Chondrocyte (in vitro differentiated cells): ENCODE results near the gene TSHB. TPM values are rescaled to one million over a fixed set of nuclear protein-coding genes. Genes with fewer than 3 reads are reported as not detected.

Experiments
- DNase-seq: peaks from one replicate; pipeline ENCODE4 v3.0.0; 2021; ENCODE audit warnings: mixed read lengths, low spot score
- H3K27ac Mint-ChIP-seq: one replicate; pipeline ENCODE4 v1.8.0; 2021; ENCODE audit warnings: mild to moderate bottlenecking, moderate library complexity, mixed read lengths; ENCODE audit not compliant: unreplicated experiment
- H3K27me3 Mint-ChIP-seq: 2 replicates; pipeline ENCODE4 v1.8.0; 2021; ENCODE audit warnings: low read depth, mixed read lengths
- H3K36me3 Mint-ChIP-seq: 2 replicates; pipeline ENCODE4 v1.8.0; 2021; ENCODE audit warnings: low read depth, mixed read lengths
- H3K4me1 Mint-ChIP-seq: 2 replicates; pipeline ENCODE4 v1.8.0; 2021; ENCODE audit warnings: low read depth, mild to moderate bottlenecking, mixed read lengths
- H3K4me3 Mint-ChIP-seq: one replicate; pipeline ENCODE4 v1.8.0; 2021; ENCODE audit warnings: mild to moderate bottlenecking, moderate library complexity, mixed read lengths; ENCODE audit not compliant: unreplicated experiment
- H3K9me3 Mint-ChIP-seq: 2 replicates; pipeline ENCODE4 v1.8.0; 2021; ENCODE audit warnings: low read depth, mixed read lengths
- CTCF ChIP-seq: fragments of 200-600 bp; sonication (generic); IDR thresholded peaks from 2 replicates; pipeline ENCODE4 v1.5.0; 2021; ENCODE audit warnings: antibody characterized with exemption, mild to moderate bottlenecking, moderate library complexity
- total RNA-seq: library from RNA; stranded (reverse); gene quantifications from 3 replicates; pipeline ENCODE4 v1.2.1, GENCODE V29; 2021

TSHB gene
- total RNA-seq, 1 donor from 2014 or later = not detected

GRCh38 chr1:115071012-115071664 lies 41.5 kb downstream of the TSHB start:
- no peak overlapping the region for H3K4me3 Mint-ChIP-seq

GRCh38 chr1:115073298-115074087 lies 43.9 kb downstream of the TSHB start:
- Mint-ChIP-seq H3K4me1 (peaks cover 100% of the 10 kb centered on the region), H3K9me3 (no peaks in the 10 kb centered on the region), H3K27ac (peak overlapping the region; percentile 80), H3K27me3 (no peaks in the 10 kb centered on the region), H3K36me3 (peaks cover 18% of the 10 kb centered on the region), H3K4me3 (no peak overlapping the region)
- no peak for DNase-seq
- no peak for TF ChIP-seq CTCF

More at GRCh38 chr1:115071012-115071664, 41.5 kb downstream of the TSHB start:
- Mint-ChIP-seq H3K9me3 (no peaks in the 10 kb centered on the region), H3K27me3 (no peaks in the 10 kb centered on the region), H3K36me3 (peaks cover 21% of the 10 kb centered on the region), H3K4me1 (peaks cover 100% of the 10 kb centered on the region), H3K27ac (peak overlapping the region; percentile 73)
- DNase-seq = no peak
- TF ChIP-seq CTCF = no peak

GRCh38 chr1:115074839-115075534 lies 45.4 kb downstream of the TSHB start:
- TF ChIP-seq CTCF = no peak
- Mint-ChIP-seq H3K36me3 (peaks cover 15% of the 10 kb centered on the region), H3K27me3 (no peaks in the 10 kb centered on the region), H3K4me3 (no peak overlapping the region), H3K9me3 (no peaks in the 10 kb centered on the region), H3K27ac (peak overlapping the region; percentile 80), H3K4me1 (peaks cover 99% of the 10 kb centered on the region)
- DNase-seq = no peak

GRCh38 chr1:115076384-115076915 lies 46.8 kb downstream of the TSHB start:
- no peak for DNase-seq
- Mint-ChIP-seq H3K9me3 (no peaks in the 10 kb centered on the region), H3K4me3 (peak overlapping the region; percentile 7), H3K27me3 (no peaks in the 10 kb centered on the region), H3K27ac (peak overlapping the region; percentile 80), H3K36me3 (peaks cover 10% of the 10 kb centered on the region), H3K4me1 (peaks cover 99% of the 10 kb centered on the region)
- TF ChIP-seq CTCF = no peak
